Measurements from ENCODE around the gene EIF2D. TPM values are rescaled to one million over a fixed set of nuclear protein-coding genes. Genes with fewer than 3 reads are reported as not detected.

EIF2D gene
- total and polyA plus RNA-seq, 2 of the 4 experiments (the other 2 are of a cell fraction) = 64.3 to 69.4 TPM

DNA sequence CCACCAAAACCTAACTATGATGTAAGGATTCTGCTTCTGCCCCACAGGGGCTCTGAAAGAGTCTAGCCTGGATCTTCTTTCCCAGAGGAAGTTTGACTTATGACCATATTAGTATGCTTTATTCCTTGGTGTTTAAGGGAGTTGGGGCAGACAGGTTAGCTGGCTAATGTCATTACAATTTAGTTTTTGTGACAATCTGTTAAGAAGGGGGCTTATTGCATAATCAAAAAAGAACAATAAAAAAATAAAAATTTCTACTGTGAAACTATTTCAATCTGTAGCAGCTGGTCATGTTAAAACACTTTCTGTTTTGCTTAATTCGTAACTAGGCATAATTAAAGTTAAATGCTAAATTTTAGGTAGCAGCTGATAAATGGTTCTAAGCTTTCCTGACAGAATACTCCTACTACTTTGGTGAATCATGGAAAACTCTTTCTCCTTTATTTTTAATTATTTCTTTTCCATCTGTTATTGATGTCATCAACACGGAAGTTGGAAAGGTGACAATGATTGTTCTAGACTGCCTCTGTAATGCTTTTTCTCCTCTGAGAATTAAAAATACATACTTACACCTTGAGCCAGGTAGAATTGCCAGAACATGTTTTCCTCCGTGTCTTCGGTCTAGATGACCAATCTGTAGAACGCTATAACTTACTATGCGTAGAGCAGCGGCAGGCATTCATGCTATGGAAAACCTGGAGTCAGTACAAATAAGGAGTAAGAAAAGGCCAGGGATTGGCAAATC, 41.6 kb upstream of the EIF2D start:
- no peak overlapping the region for H3K9ac ChIP-seq (ENCODE audit: low read depth, low read length)
- no peak overlapping the region for H3K23ac ChIP-seq (ENCODE audit: low read depth, low read length)
- H2BK5ac ChIP-seq (ENCODE audit: low read depth, low read length, poor library complexity, severe bottlenecking) = no peak overlapping the region
- ChIA-PET CTCF (interaction anchor here (3.0 kb wide), 1 partner anchor 10 kb away, joined by 12 read pairs; no protein-coding TSS in a partner anchor), POLR2A (ENCODE audit: unreplicated experiment) (no interaction called here)
- no TSS peak for BruUV-seq (replicated peaks)
- no peak overlapping the region for H3K14ac ChIP-seq (replicated peaks; ENCODE audit: low read depth, low read length)
- dilution Hi-C loops (cut with HindIII; ENCODE audit: low sequenced_read_pairs, unreplicated experiment) = no loop called here
- peaks cover 5% of the 10 kb centered on the region for H3K27me3 ChIP-seq (ENCODE audit: control insufficient read depth, insufficient read depth, low read length)
- no peak overlapping the region for H2BK120ac ChIP-seq (ENCODE audit: low read depth, low read length)
- H3K79me1 ChIP-seq (ENCODE audit: low read depth in 1 of 2, low read length in 2 of 2) = peaks cover 0 to 14% of the 10 kb centered on the region in 2 experiments; a peak in 2 of 4 replicates
- no peak overlapping the region for H2AFZ ChIP-seq (replicated peaks; ENCODE audit: low read length, poor library complexity)
- no peak overlapping the region for H3K18ac ChIP-seq (ENCODE audit: low read depth, low read length)
- WGBS, 2 experiments (ENCODE audit: extremely low coverage in 2 of 2, insufficient read length in 1 of 2) = no CpG with 5 or more reads among the region's 7 CpGs
- H2BK15ac ChIP-seq (ENCODE audit: low read depth, low read length) = no peak overlapping the region
- TF ChIP-seq MXI1 (IDR thresholded peaks at IDR 0.05; ENCODE audit: borderline replicate concordance, low read depth, low read length) = no peak
- TF ChIP-seq CEBPB (IDR thresholded peaks at IDR 0.05; ENCODE audit: low read depth, low read length) = no peak
- no peak for TF ChIP-seq SMC3 (IDR thresholded peaks at IDR 0.05; ENCODE audit: low read depth, low read length)
- TF ChIP-seq RAD21 (IDR thresholded peaks at IDR 0.05; ENCODE audit: low read length) = no peak
- no peak for TF ChIP-seq MAZ (IDR thresholded peaks at IDR 0.05; ENCODE audit: borderline replicate concordance, low read depth, low read length)
- TF ChIP-seq, protein P1, sequence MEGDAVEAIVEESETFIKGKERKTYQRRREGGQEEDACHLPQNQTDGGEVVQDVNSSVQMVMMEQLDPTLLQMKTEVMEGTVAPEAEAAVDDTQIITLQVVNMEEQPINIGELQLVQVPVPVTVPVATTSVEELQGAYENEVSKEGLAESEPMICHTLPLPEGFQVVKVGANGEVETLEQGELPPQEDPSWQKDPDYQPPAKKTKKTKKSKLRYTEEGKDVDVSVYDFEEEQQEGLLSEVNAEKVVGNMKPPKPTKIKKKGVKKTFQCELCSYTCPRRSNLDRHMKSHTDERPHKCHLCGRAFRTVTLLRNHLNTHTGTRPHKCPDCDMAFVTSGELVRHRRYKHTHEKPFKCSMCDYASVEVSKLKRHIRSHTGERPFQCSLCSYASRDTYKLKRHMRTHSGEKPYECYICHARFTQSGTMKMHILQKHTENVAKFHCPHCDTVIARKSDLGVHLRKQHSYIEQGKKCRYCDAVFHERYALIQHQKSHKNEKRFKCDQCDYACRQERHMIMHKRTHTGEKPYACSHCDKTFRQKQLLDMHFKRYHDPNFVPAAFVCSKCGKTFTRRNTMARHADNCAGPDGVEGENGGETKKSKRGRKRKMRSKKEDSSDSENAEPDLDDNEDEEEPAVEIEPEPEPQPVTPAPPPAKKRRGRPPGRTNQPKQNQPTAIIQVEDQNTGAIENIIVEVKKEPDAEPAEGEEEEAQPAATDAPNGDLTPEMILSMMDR (conservative IDR thresholded peaks at IDR 0.05; ENCODE audit: low read depth, low read length) = no peak
- no peak overlapping the region for H2AK9ac ChIP-seq (replicated peaks; ENCODE audit: low read depth, low read length, poor library complexity)
- no peak overlapping the region for H4K91ac ChIP-seq (ENCODE audit: insufficient read depth, low read depth, low read length)
- H3K4me1 ChIP-seq (ENCODE audit: control insufficient read depth, insufficient read depth, low read length) = peaks cover 2% of the 10 kb centered on the region; the same call in 1 of the 2 replicates
- H3K27ac ChIP-seq (ENCODE audit: insufficient read depth, low read length) = no peak overlapping the region
- no peak overlapping the region for H3K56ac ChIP-seq (ENCODE audit: extremely low read depth, insufficient read depth, low read length)
- no peak overlapping the region for H3K4ac ChIP-seq (ENCODE audit: low read depth, low read length)
- no peak for ATAC-seq (ENCODE audit: low read depth)
- intact Hi-C loops (cut with micrococcal nuclease) = no loop called here
- H3K4me3 ChIP-seq (ENCODE audit: insufficient read depth, low read depth, low read length) = no peak overlapping the region
- peaks cover 2% of the 10 kb centered on the region; the same call in 1 of the 2 replicates for H3K9me3 ChIP-seq (ENCODE audit: control insufficient read depth, insufficient read depth, low read length)
- H3K4me2 ChIP-seq (ENCODE audit: low read depth, low read length) = no peak overlapping the region
- no peak for DNase-seq
- no peaks in the 10 kb centered on the region; the same call in none of the 2 replicates for H3K9me1 ChIP-seq (ENCODE audit: insufficient read depth, low read length)
- H4K20me1 ChIP-seq (ENCODE audit: insufficient read depth, low read length) = peaks cover 3% of the 10 kb centered on the region; the same call in 1 of the 2 replicates
- no peak overlapping the region for H4K5ac ChIP-seq (ENCODE audit: low read depth, low read length)
- H2AK5ac ChIP-seq (ENCODE audit: low read depth, low read length) = no peak overlapping the region
- H3K36me3 ChIP-seq (ENCODE audit: control insufficient read depth, insufficient read depth, low read length) = peaks cover 4% of the 10 kb centered on the region
- no peak overlapping the region for H2BK20ac ChIP-seq (ENCODE audit: low read depth, low read length)
- no peak overlapping the region for H4K8ac ChIP-seq (ENCODE audit: low read depth in 2 of 2, low read length in 2 of 2)
- in situ Hi-C loops (cut with MboI; ENCODE audit: low sequenced_read_pairs) = no loop called here
